Measurements from ENCODE around the gene MED16. TPM values are rescaled to one million over a fixed set of nuclear protein-coding genes. Genes with fewer than 3 reads are reported as not detected.

MED16 gene
- total RNA-seq, 1 donor from 2014 or later, result 51.8 TPM

DNA sequence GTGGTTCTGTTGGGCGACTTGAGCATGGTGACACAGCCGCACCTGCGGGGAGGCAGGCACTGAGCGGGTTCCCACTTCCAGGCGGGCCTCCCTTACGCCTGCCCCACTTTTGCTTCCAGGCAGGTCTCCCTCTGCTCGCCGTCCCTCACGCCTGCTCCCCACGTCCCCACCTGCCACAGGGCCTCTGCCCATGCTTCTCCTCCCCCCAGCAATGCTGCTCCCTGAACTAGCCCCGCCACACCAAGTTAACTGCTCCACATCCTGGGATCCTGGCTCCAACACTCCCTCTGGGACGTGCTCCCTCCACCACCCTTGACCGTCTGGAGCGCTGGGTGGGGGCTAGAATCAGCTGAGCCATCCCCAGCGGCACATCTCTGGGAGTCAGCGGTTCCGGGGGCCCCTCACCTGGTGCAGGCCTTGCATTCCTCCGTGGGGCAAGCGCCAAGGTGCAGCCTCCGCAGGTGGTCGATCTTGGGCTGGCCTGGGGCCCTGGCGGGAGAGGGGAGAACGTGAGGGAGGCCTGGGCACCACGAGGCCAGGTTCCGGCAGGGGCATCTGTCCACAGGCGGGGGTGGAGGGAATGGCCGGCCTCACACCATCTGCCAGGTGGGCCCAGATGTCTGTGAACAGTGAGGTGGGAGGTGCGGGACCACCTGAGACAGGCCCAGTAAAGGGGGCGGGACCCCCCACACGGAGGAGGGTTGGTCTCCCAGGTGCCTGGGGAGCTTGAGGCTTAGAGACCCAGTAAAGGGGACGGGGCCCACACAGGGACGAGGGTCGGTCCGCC, 24.3 kb downstream of the MED16 start:
- Histone ChIP-seq H3K36me3 (peaks cover 8% of the 10 kb centered on the region), H3K4me1 (peaks cover 19% of the 10 kb centered on the region), H3K4me3 (no peak overlapping the region), H3K9me3 (no peaks in the 10 kb centered on the region), H3K27me3 (no peaks in the 10 kb centered on the region), H3K27ac (peak overlapping the region; percentile 58)
- ATAC-seq, result no peak
- DNase-seq, result no peak
- TF ChIP-seq CTCF (IDR thresholded peaks at IDR 0.05), result no peak
- intact Hi-C loops (cut with DNase I), result no loop called here

DNA sequence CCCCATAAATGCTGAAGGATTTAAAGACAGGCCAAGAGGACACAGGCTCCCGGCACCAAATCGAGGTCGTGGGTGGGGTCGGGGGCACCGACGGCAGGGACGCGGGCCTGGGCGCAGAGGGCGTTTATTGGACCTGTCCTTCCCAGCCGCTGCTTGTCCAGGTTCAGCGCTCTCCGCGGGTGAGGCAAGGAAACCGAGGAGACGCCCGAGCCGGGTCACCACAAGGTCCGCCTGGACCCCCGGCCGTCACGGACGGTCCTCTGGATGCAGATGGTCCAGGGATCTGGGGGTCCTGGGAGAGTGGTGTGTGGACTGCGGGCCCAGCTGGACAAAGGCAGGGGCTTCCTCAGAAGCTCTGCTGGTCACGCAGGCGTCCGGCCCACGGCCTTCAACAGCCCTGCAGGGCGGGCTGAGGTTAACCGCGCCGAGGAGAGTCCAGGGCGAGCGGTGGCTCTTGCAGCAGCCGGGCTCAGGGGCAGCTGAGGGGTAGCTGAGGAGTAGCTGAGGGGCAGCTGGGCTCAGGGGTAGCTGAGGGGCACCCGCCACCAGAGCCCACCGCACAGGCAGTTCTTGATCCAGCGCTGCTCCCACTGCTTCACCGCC, 25.0 kb downstream of the MED16 start:
- no peak for TF ChIP-seq CTCF (IDR thresholded peaks at IDR 0.05)
- peaks cover 8% of the 10 kb centered on the region for H3K36me3 ChIP-seq

DNA sequence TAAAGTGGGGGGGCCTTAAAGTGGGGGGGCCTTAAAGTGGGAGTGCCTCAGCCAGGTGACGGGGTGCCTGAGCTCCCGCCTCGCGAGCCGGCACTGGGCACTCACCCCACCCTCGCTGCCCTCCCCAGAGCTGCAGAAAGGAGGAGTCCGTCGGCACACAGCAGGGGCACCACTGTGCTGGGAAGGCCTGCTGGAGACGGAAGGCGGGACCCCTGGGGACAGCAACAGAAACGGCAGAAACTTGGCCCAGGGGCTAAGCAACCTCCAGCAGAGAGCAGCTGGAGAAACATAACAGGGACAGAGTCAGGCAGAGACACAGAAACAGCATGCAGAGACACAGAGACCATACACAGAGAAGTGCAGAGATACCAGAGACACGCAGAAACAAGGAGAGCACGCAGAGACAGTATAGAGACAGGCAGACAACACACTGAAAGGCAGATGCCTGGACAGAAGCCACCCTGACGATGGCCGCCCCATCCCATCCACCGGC, 25.6 kb downstream of the MED16 start:
- peaks cover 8% of the 10 kb centered on the region for H3K36me3 ChIP-seq
- no peak for ATAC-seq

More for the DNA sequence above, 25.0 kb downstream of the MED16 start:
- ATAC-seq, result no peak
- Histone ChIP-seq H3K27me3 (no peaks in the 10 kb centered on the region), H3K27ac (no peak overlapping the region), H3K4me1 (peaks cover 19% of the 10 kb centered on the region), H3K4me3 (no peak overlapping the region), H3K9me3 (no peaks in the 10 kb centered on the region)
- intact Hi-C loops (cut with DNase I), result no loop called here
- DNase-seq, result no peak

DNA sequence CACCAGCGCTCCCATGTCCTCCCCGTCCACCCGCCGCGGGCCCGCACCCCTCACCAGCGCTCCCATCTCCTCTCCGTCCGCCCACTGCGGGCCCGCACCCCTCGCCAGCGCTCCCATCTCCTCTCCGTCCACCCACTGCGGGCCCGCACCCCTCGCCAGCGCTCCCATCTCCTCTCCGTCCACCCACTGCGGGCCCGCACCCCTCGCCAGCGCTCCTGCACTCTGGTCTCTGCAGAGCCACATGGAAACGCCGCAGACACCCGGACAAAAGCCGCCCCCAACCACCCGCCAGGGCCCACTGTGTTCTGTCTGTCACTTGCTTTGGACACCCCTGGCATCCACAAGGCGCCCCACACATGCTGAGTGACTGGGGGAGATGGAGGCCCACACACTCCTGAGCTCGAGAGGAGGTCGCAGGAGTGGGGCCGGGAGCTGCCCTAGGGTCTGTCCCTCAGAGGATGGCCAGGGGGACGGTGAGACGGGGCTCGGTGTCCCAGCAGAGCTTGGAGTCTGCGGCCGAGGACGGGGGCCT, 26.2 kb downstream of the MED16 start:
- Histone ChIP-seq H3K4me1 (peaks cover 12% of the 10 kb centered on the region), H3K36me3 (peaks cover 8% of the 10 kb centered on the region), H3K27ac (no peak overlapping the region), H3K4me3 (no peak overlapping the region), H3K27me3 (no peaks in the 10 kb centered on the region), H3K9me3 (no peaks in the 10 kb centered on the region)
- intact Hi-C loops (cut with DNase I), result no loop called here
- TF ChIP-seq CTCF (IDR thresholded peaks at IDR 0.05), result no peak
- ATAC-seq, result no peak
- no peak for DNase-seq

More for the DNA sequence above, 25.6 kb downstream of the MED16 start:
- no peaks in the 10 kb centered on the region for H3K9me3 ChIP-seq
- H3K4me1 ChIP-seq, result peaks cover 17% of the 10 kb centered on the region
- no peak for TF ChIP-seq CTCF (IDR thresholded peaks at IDR 0.05)
- intact Hi-C loops (cut with DNase I), result no loop called here
- DNase-seq, result no peak
- H3K27ac ChIP-seq, result no peak overlapping the region
- H3K4me3 ChIP-seq, result no peak overlapping the region
- no peaks in the 10 kb centered on the region for H3K27me3 ChIP-seq

GRCh38 chr19:863315-863620, 29.7 kb downstream of the MED16 start:
- no peak overlapping the region for H3K27ac ChIP-seq
- intact Hi-C loops (cut with DNase I), result no loop called here

More at GRCh38 chr19:863315-863620, 29.7 kb downstream of the MED16 start:
- TF ChIP-seq CTCF (IDR thresholded peaks at IDR 0.05), result no peak
- ATAC-seq, result no peak
- H3K27me3 ChIP-seq, result no peaks in the 10 kb centered on the region
- H3K4me3 ChIP-seq, result no peak overlapping the region
- peaks cover 6% of the 10 kb centered on the region for H3K36me3 ChIP-seq
- DNase-seq, result no peak
- H3K4me1 ChIP-seq, result peaks cover 15% of the 10 kb centered on the region
- H3K9me3 ChIP-seq, result no peaks in the 10 kb centered on the region

Data from upper lobe of right lung (tissue), 1 donor.